Measurements from ENCODE around the gene LRRC57.

DNA sequence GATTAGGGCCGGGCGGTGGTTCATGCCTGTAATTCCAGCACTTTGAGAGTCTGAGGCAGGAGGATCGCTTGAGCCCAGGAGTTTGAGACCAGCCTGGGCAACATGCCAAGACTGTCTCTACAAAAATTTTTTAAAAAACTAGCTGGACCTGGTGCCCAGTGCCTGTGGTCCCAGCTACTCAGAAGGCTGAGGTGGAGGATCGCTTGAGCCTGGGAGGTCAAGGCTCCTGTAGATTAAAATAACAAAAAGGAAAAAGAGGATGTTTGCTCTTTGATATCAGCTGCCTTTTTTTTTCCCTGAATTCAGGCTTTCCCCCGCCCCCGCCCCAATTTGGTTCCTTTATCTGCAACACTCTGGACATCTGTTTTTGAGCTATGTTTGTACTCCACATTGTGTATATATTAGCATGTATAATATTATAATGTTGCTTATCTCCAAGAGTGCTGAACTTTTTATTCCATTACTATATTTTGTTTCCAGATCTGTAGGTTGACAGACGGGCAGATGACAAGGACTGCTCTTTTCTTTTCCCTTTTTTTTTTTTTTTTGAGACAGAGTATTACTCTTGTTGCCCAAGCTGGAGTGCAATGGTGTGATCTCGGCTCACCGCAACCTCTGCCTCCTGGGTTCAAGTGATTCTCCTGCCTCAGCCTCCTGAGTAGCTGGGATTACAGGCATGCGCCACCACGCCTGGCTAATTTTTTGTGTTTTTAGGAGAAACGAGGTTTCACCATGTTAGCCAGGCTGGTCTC, 48.6 kb downstream of the LRRC57 start:
- TF ChIP-seq ARNTL (CRISPR knock-in tag; IDR thresholded peaks at IDR 0.05) (no peak), THAP11 (CRISPR knock-in tag; IDR thresholded peaks at IDR 0.05) (no peak), CBX5 (CRISPR knock-in tag; IDR thresholded peaks at IDR 0.05; ENCODE audit: borderline replicate concordance) (no peak), THAP9 (CRISPR knock-in tag; IDR thresholded peaks at IDR 0.05; ENCODE audit: borderline replicate concordance) (no peak), CHD2 (IDR thresholded peaks at IDR 0.05; ENCODE audit: low read depth, low read length) (no peak), HOXA7 (CRISPR knock-in tag; IDR thresholded peaks at IDR 0.05) (no peak), JUN (CRISPR knock-in tag; IDR thresholded peaks at IDR 0.05) (no peak), ZNF7 (CRISPR knock-in tag; IDR thresholded peaks at IDR 0.05) (no peak)

Data from HepG2 (cell line).